Measurements from ENCODE around the gene IDH3B.

Gene IDH3B

GRCh38 chr20:2655331-2656116 lies 8.5 kb downstream of the IDH3B start:
- DNase-seq, result no peak

GRCh38 chr20:2654831-2655230 lies 9.2 kb downstream of the IDH3B start:
- no peak for DNase-seq

- DNase-seq, result no peak
These were observed 9.6 kb downstream of the IDH3B start for GRCh38 chr20:2654384-2654822.

- DNase-seq, result no peak
These were observed 10.2 kb downstream of the IDH3B start for GRCh38 chr20:2653556-2654383.

GRCh38 chr20:2652724-2653555 lies 11.1 kb downstream of the IDH3B start:
- peak; percentile 20 for DNase-seq

GRCh38 chr20:2651772-2652723 lies 12.0 kb downstream of the IDH3B start, which contains the start of gene NOP56:
Gene NOP56 (plus strand): TSS chr20:2652632. CDS start chr20:2652661, 29 bp downstream.
- DNase-seq, result peak; percentile 92

- DNase-seq, result no peak
These were observed 20.3 kb downstream of the IDH3B start for GRCh38 chr20:2643708-2644107.

GRCh38 chr20:2640899-2641298 lies 23.1 kb downstream of the IDH3B start:
- DNase-seq, result no peak

GRCh38 chr20:2640260-2640659 lies 23.8 kb downstream of the IDH3B start:
- DNase-seq, result no peak

GRCh38 chr20:2637246-2637645 lies 26.8 kb downstream of the IDH3B start:
- no peak for DNase-seq

GRCh38 chr20:2633381-2633780 lies 30.6 kb downstream of the IDH3B start:
- DNase-seq, result no peak

GRCh38 chr20:2631228-2631627 lies 32.8 kb downstream of the IDH3B start:
- no peak for DNase-seq

GRCh38 chr20:2626853-2627541 lies 37.0 kb downstream of the IDH3B start:
- no peak for DNase-seq

GRCh38 chr20:2625062-2625461 lies 39.0 kb downstream of the IDH3B start:
- no peak for DNase-seq

- no peak for DNase-seq
These were observed 39.8 kb downstream of the IDH3B start for GRCh38 chr20:2624190-2624589.

GRCh38 chr20:2619961-2620595 lies 43.9 kb downstream of the IDH3B start:
- DNase-seq, result no peak

- no peak for DNase-seq
These were observed 44.7 kb downstream of the IDH3B start for GRCh38 chr20:2619337-2619736.

GRCh38 chr20:2618815-2619214 lies 45.2 kb downstream of the IDH3B start:
- DNase-seq, result no peak

- no peak for DNase-seq
These were observed 46.8 kb downstream of the IDH3B start for GRCh38 chr20:2617099-2617714.

GRCh38 chr20:2616634-2617033 lies 47.4 kb downstream of the IDH3B start:
- DNase-seq, result no peak

All from COR-L47 (cell line).